ENCODE results near the gene IPMK. TPM values are rescaled to one million over a fixed set of nuclear protein-coding genes. Genes with fewer than 3 reads are reported as not detected.

The IPMK gene
- total and polyA plus RNA-seq, 2 donors (not counting 3 experiments of a cell fraction or from before 2014, with no cell fraction given): 1.4 to 8.1 TPM

- no peak overlapping the region for H2AFZ ChIP-seq (ENCODE audit: low read depth, low read length)
- CTCF ChIA-PET: interaction anchor here (0.7 to 2.4 kb wide), 9 partner anchors 10 to 815 kb away, joined by 3 to 16 read pairs (median 5); no protein-coding TSS in a partner anchor
These were observed 114.9 kb downstream of the IPMK start for GRCh38 chr10:58152673-58153263.

More at GRCh38 chr10:58152673-58153263, 114.9 kb downstream of the IPMK start:
- H4K20me1 ChIP-seq (replicated peaks; ENCODE audit: control insufficient read depth, extremely low read depth, insufficient read depth, low read length): no peaks in the 10 kb centered on the region
- no peak overlapping the region for H3K4me2 ChIP-seq (ENCODE audit: insufficient read depth, low read length)
- dilution Hi-C loops (cut with MboI; ENCODE audit: extremely low pct_ligation_motif_present, low sequenced_read_pairs) (no loop called here), intact Hi-C loops (cut with micrococcal nuclease) (no loop called here)
- H3K9ac ChIP-seq (replicated peaks; ENCODE audit: extremely low read depth, insufficient read depth, low read length): no peak overlapping the region
- no peaks in the 10 kb centered on the region for H3K79me2 ChIP-seq (ENCODE audit: control insufficient read depth, insufficient read depth, low read length)
- no peaks in the 10 kb centered on the region for H3K9me3 ChIP-seq (replicated peaks; ENCODE audit: control insufficient read depth, insufficient read depth, low read length)
- FAIRE-seq (peak; percentile 67), DNase-seq (ENCODE audit: low read depth, low spot score) (peak; percentile 26)
- peak; percentile 25 to 51 for TF ChIP-seq CTCF (IDR thresholded peaks at IDR 0.05; ENCODE audit: extremely low read depth in 1 of 2, insufficient read depth in 1 of 2, low read depth in 1 of 2, low read length in 2 of 2)
- TF ChIP-seq FOS (IDR thresholded peaks at IDR 0.05; ENCODE audit: borderline replicate concordance, insufficient read depth, low read length): no peak
- no peak overlapping the region for H3K27ac ChIP-seq (ENCODE audit: insufficient read depth, low read depth, low read length)
- no peaks in the 10 kb centered on the region for H3K27me3 ChIP-seq (ENCODE audit: control insufficient read depth in 2 of 2, insufficient read depth in 2 of 2, low read length in 2 of 2)
- H3K4me3 ChIP-seq (replicated peaks in 1 of 3; ENCODE audit: insufficient read depth in 1 of 3, low read depth in 1 of 3, low read length in 3 of 3): no peak overlapping the region
- no peaks in the 10 kb centered on the region for H3K36me3 ChIP-seq (ENCODE audit: control insufficient read depth in 2 of 2, extremely low read depth in 1 of 2, insufficient read depth in 2 of 2, low read length in 2 of 2)
- no peaks in the 10 kb centered on the region for H3K4me1 ChIP-seq (ENCODE audit: control insufficient read depth, extremely low read depth, insufficient read depth, low read length)
- POLR2A ChIA-PET: no interaction called here
- no peaks in the 10 kb centered on the region for H3K9me1 ChIP-seq (replicated peaks; ENCODE audit: control insufficient read depth, extremely low read depth, insufficient read depth, low read length)
- no TSS peak for BruUV-seq (replicated peaks)

Data from endothelial cell of umbilical vein (primary cell).